HG03025 (cell line): ENCODE results near the gene MIX23.
A peak's percentile ranks its signal among the peaks of the same experiment; 100 is the strongest.

Experiments
- ATAC-seq: cut with Tn5 transposase; IDR thresholded peaks from one replicate; pipeline ENCODE4 v1.9.1; 2021; ENCODE audit warnings: mild to moderate bottlenecking, moderate library complexity; ENCODE audit not compliant: unreplicated experiment, low FRiP score

Gene MIX23

DNA sequence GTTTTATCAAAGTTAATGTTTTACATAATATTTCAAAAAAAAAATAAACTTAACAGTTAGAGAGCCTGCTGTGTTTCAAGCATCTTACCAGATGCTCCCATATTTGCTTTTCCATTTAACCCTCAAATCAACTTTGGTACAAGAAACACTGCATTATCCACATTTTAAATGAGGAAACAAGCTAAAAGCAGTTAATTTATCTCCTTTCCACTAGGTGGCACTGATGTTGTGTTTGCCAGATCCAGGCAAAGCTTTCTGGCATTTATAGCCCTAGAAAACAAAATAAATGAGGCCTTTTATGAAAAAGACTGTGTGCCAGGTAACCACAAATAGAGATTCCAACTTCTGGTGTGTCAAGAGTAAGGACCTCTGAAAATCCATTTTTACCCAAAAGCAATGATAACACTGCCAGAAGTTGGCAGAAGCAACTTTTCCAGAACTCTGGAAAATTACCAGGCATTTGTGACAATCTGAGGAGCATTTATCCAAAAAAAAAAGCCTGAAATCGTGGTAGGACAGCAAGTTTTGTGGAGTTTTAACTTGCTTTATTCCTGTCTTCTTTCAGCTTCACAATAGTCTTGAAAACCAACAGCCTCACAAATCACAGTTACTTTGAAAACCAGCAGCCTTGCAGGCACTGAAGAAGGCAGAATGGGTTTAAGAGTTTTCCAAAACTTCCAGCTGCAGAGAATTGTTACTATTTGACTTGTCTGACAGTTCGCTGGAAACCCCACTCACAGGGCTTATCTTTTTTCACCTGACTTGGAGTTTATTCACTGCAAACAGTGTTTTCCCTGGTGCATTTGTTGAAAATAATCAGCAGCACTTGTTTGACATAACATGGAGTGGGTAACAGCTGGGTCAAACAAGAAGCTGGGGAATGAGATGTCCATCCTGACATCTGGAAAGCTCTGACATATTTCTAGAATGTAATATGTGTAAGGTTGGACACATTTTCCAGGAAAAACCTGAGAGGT lies 10.1 kb upstream of the MIX23 start:
- no peak for ATAC-seq

DNA sequence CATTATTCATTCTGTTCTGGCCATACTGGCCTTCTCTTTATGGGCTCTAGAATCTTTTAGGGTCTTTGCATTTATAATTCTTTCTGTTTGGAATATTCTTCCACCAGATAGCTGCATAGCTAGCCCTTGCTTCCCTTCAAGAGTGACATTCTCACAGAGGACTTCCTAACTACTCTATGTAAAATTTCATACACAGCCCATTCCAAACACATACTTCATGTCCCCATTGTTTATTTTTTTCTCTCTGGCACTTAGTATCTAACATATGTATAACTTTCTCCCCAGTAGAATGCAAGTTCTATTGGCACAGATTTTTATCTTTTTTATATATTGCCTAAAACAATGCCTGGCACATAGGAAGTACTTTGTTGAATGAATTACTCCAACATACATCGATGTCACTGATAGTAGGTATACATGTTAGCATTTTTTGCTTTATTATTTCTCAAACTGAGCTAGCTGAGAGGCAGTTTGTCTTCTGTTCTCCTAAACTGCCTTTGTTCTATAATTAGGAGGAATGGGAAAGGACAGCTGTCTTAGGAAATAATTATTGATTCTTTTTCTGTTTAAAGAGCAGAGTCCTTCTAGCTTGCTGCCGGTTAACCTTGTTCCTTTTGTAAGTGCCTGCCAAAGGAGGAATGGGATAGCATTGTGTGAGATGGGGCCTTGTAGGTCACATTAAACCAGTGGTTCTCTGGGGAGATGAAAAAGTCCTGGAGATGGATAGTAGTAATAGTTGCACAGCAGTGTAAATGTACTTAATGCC lies 8.8 kb upstream of the MIX23 start:
- no peak for ATAC-seq

GRCh38 chr3:122390665-122391064 lies 7.6 kb upstream of the MIX23 start:
- ATAC-seq: no peak

DNA sequence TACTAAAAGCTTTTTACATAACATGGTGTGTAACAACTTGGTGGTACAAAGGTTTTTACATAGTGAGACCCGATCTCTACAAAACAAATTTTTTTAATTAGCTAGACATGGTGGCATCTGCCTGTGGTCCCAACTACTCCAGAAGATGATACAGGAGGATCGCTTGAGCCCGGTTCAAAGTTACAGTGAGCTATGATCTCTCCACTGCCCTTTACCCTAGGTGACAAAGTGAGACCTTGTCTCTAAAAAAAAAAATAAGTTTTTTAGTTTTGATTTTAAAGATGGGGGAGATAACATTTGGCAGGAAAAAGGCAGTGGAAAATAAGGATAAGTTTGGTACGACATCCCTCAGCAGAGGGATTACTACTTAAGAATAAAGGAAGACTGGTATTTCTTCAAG lies 6.9 kb upstream of the MIX23 start:
- no peak for ATAC-seq

GRCh38 chr3:122389197-122389596 lies 6.2 kb upstream of the MIX23 start:
- no peak for ATAC-seq

GRCh38 chr3:122387709-122388108 lies 4.7 kb upstream of the MIX23 start:
- no peak for ATAC-seq

DNA sequence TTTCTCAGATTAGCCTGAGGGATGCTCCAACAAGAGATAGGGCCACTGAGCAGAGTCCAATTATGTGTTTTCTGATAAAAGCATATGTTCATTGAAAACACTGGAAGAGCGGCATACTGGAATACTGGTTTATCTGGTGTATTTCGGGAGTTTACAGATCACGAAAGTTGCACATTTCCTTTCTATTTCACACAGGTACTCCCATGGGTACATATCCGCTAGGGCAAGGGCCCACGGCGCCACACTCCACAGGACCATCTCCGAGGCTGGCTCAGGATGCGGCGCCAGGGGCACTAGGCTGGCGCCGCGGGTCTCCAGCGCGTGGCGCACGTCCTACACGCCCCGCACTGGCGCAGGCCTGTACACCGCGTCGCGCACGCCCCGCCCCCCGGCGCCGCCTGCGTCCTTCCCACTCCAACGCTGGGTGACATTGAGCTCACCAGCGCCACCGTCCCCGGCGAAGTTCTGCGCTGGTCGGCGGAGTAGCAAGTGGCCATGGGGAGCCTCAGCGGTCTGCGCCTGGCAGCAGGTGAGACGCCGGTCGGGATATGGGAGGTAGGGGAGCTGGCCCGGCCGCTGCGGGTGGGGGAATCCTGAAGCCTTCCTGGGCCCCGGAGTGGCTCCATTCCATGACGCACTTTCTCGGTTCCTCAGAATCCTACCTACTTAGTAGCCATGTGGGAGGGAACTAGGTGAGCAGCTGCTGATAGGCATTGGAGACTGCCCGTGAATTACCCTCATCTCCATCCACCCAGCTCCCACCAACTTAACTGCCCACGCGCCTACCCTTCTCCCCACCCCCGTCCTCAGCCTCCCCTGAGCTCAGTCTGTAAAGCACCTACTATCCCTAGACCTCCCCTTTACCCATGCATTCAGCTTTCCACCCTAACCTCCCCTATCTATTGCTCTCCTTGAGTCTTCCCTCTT lies 1.0 kb upstream of the MIX23 start, which contains the start of gene FAM162A:
Gene FAM162A, plus strand, starts transcription at position 412 of the 927 bp plus-strand sequence. Its CDS starts 84 bp downstream, at position 496.
- ATAC-seq: peak; percentile 93

DNA sequence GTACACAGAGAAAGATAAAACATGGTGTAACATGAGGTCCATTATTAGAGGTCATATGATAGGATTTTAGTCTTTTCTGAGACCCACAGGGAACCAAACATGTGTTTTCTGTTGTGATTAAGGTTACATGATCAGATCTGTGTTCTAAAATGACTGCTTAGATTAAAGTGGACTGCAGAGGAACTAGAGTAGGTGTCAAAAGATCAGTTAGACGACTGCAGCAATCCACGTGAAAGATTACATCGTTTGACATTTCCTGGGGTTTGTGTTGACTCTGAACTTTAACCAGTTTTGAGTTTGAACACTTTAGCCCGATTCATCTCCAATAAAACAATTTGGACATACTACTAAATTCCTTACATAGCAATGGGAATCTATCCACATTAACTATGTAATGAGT lies 5.1 kb downstream of the MIX23 start:
- no peak for ATAC-seq

DNA sequence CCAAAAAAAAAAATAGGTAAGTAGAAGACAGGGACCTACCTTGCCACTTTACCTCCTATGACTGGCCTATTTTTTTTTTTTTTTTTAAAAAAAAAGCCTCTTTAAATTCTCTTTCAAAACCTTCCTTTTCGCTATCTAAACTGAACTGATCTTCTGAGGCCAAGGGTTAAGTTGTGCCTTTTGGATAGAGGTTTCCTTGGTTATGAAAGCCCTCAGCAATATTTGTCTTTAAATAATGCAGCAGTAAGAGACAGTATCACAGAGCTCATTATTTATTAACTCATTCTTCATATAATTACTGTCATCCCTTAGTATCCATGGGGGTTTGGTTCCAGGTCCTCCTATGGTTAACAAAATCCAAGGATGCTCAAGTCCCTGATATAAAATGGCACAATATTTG lies 9.0 kb downstream of the MIX23 start:
- ATAC-seq: no peak

DNA sequence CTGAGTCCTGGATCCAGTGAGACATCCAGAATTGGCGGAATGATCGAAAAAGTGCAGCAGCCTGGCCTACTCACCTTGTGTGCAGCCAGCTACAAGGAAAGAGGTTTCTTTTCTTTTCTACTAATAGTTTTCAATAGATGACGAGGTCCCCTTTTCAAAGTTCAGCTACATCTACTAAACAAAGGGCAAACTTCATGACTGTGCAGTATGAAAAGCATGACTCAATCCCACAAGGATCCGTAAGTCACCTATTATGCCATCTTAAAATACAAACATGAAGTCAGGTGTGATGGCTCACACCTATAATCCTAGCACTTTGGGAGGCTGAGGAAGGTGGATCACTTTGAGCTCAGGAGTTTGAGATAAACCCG lies 16.7 kb downstream of the MIX23 start:
- no peak for ATAC-seq

GRCh38 chr3:122365582-122366378 lies 17.3 kb downstream of the MIX23 start:
- peak; percentile 69 for ATAC-seq

DNA sequence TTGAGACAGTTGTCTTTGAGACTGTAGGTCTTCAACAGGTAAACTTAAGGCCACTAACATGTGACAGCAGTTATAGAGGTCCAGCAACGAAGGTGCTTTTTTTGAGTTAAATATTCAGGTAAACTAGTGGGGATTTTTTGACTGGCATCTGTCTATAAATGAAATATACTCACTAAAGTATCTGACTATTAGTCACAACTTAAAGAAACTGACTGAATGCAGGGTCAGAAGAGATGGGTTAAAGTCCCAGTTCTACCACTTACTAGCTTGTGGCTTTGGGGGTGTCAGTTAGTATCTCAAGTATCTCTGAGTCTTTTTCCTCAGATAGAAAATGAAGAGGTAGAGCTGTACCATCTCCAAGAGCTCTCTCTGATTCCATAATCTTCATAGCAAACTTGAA lies 18.0 kb downstream of the MIX23 start:
- ATAC-seq: no peak

- no peak for ATAC-seq
Measured at GRCh38 chr3:122364490-122364889, 18.5 kb downstream of the MIX23 start.

DNA sequence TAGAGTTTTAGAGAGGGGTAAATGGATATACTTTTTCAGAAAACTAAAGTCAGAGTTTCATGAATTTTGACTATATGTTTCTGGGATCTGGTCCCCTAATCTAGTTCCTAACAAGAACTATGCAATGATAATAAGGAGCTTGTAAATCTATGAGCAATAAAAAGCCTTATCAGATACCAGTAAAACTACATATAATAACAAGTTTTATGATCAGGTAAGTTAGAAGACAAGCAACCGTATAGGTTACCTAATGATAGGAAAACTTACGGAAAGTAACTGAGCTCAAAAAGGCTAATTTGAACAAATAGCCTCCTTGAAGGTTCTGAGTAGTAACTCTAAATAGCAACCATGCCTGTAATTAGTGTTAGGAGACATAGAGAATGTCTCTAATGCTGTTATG lies 21.0 kb downstream of the MIX23 start:
- ATAC-seq: no peak

DNA sequence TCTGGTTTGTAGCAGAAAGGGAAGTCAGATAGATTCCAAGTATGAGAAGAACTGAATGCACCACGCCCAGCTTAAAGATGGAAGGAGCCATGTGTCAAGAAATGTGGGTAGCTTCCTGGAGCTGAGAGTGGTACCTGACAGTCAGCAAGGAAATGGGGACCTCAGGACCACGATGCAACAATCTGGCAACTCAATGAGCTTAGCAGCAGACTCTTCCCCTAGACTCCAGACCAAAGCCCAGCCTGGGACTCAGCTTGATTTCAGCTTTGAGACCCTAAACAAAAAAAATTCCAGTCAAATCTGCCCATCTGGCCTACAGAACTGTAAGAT lies 24.4 kb downstream of the MIX23 start:
- ATAC-seq: no peak

DNA sequence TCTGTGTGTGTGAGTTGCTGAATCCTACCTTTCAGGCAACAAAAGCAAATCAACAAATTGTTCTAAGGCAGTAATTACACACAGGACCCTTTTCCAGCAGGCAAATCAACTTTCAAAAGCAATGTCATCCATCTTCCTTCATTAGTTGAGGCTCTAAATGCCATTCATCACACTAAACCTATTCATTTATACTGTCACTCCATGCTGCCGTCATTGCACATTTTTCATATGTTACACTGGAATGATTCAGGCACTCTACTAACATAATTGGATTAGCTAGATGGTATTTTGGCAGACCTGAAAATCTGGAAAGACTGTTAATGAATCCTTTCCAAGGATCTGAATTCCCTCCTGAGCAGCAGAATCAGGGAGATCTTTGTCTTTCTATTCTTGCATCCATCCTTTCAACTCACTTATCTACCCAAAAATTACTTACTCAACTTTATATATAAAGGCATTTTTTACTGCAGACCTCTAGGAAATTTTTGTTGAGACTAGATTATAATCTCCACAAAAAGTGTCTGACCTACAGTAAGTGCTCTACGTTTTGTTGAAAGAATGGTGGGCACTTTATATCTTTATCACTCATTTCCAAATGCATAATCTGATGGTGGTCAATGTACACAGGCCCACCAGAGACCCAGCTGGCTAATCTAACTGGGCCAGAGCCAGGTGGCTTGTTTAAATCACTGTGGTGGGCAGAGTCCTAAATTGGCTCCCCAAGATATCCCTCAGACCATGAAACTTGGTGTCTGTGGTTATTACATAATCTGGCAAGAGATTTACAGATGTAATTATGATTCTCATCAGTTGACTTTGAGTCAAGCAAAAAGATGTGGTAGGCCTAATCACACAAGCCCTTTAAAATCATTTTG lies 25.0 kb downstream of the MIX23 start:
- no peak for ATAC-seq

- ATAC-seq: no peak
Measured at GRCh38 chr3:122356402-122356801, 26.6 kb downstream of the MIX23 start.

GRCh38 chr3:122355612-122356011 lies 27.4 kb downstream of the MIX23 start:
- ATAC-seq: no peak

GRCh38 chr3:122353893-122354401 lies 29.1 kb downstream of the MIX23 start:
- no peak for ATAC-seq
